Neural cell (in vitro differentiated cells): ENCODE data around the gene NDUFV2. TPM values are rescaled to one million over a fixed set of nuclear protein-coding genes. Genes with fewer than 3 reads are reported as not detected.

Source experiments
- H2AFZ ChIP-seq: fragments of 200-600, 300-800 bp; sonication (generic), shearing (Covaris generic); 2 replicates; pipeline ENCODE4 v1.6.0; 2014; ENCODE audit warnings: low read depth, mild to moderate bottlenecking, antibody characterized with exemption, low read length, moderate library complexity
- H3F3A ChIP-seq: fragments of 200-600 bp; shearing (Covaris generic); 2 replicates; pipeline ENCODE4 v1.6.1; 2016; ENCODE audit warnings: mild to moderate bottlenecking, moderate library complexity, mixed read lengths, antibody characterized with exemption, low read length; ENCODE audit not compliant: insufficient read depth, poor library complexity, severe bottlenecking
- H3K27ac ChIP-seq: fragments of 200-600, 300-800 bp; sonication (generic), shearing (Covaris generic); 2 replicates; pipeline ENCODE4 v1.5.1; 2014; ENCODE audit warnings: mild to moderate bottlenecking, low read length, moderate library complexity
- H3K27me3 ChIP-seq: fragments of 300-800, 200-600 bp; sonication (generic), shearing (Covaris generic); 2 replicates; pipeline ENCODE4 v1.6.0; 2014; ENCODE audit warnings: mild to moderate bottlenecking, low read depth, low read length, moderate library complexity; ENCODE audit not compliant: insufficient read depth
- H3K36me3 ChIP-seq: fragments of 300-800, 200-600 bp; sonication (generic), shearing (Covaris generic); 2 replicates; pipeline ENCODE4 v1.5.1; 2014; ENCODE audit warnings: mild to moderate bottlenecking, antibody characterized with exemption, low read length, moderate library complexity; ENCODE audit not compliant: insufficient read depth
- H3K4me2 ChIP-seq: fragments of 300-800, 200-600 bp; sonication (generic), shearing (Covaris generic); 2 replicates; pipeline ENCODE4 v1.6.0; 2014; ENCODE audit warnings: mild to moderate bottlenecking, low read length
- H3K4me3 ChIP-seq: fragments of 300-800, 200-600 bp; sonication (generic), shearing (Covaris generic); 2 replicates; pipeline ENCODE4 v1.5.1; 2014; ENCODE audit warnings: mild to moderate bottlenecking, low read length, moderate library complexity
- H3K79me2 ChIP-seq: fragments of 200-600 bp; shearing (Covaris generic); replicated peaks from 2 replicates; pipeline ENCODE4 v1.6.0; 2014; ENCODE audit warnings: mild to moderate bottlenecking, low read length, moderate library complexity; ENCODE audit not compliant: insufficient read depth
- H3K9ac ChIP-seq: fragments of 300-800, 200-600 bp; sonication (generic), shearing (Covaris generic); 2 replicates; pipeline ENCODE4 v1.6.1; 2016; ENCODE audit warnings: mild to moderate bottlenecking, low read length, mixed read lengths
- H3K9me2 ChIP-seq: fragments of 200-600 bp; shearing (Covaris generic); 2 replicates; pipeline ENCODE4 v1.6.1; 2016; ENCODE audit warnings: mild to moderate bottlenecking, low read length, mixed read lengths; ENCODE audit not compliant: insufficient read depth
- H3K9me3 ChIP-seq: fragments of 200-600, 300-800 bp; sonication (generic), shearing (Covaris generic); 2 replicates; pipeline ENCODE4 v1.6.1; 2016; ENCODE audit warnings: mild to moderate bottlenecking, mixed run types, low read length, moderate library complexity, mixed read lengths
- H4K20me1 ChIP-seq: fragments of 200-600 bp; shearing (Covaris generic); 2 replicates; pipeline ENCODE4 v1.6.1; 2016; ENCODE audit warnings: mild to moderate bottlenecking, mixed run types; ENCODE audit not compliant: insufficient read depth
- CTCF ChIP-seq: fragments of 450-650 bp; IDR thresholded peaks from 2 replicates; pipeline ENCODE4 v1.5.1; 2014; ENCODE audit warnings: antibody characterized with exemption, mild to moderate bottlenecking, moderate library complexity; ENCODE audit not compliant: poor library complexity, severe bottlenecking
- EP300 ChIP-seq: fragments of 450-650 bp; conservative IDR thresholded peaks from 2 replicates; pipeline ENCODE4 v1.6.1; 2014; ENCODE audit warnings: antibody characterized with exemption, mild to moderate bottlenecking, moderate library complexity; ENCODE audit not compliant: poor library complexity, severe bottlenecking
- EZH2 ChIP-seq: fragments of 200-600, 300-800 bp; shearing (Covaris generic), sonication (generic); IDR thresholded peaks from 2 replicates; pipeline ENCODE4 v1.6.1; 2014; ENCODE audit warnings: antibody characterized with exemption, low read length, borderline replicate concordance, mild to moderate bottlenecking; ENCODE audit not compliant: insufficient read depth, poor library complexity, severe bottlenecking
- MXI1 ChIP-seq: fragments of 450-650 bp; conservative IDR thresholded peaks from 2 replicates; pipeline ENCODE4 v1.6.1; 2014; ENCODE audit warnings: antibody characterized with exemption, mild to moderate bottlenecking; ENCODE audit not compliant: poor library complexity, severe bottlenecking
- POLR2AphosphoS5 ChIP-seq: IDR thresholded peaks from 2 replicates; pipeline ENCODE4 v1.6.1; 2012
- RAD21 ChIP-seq: fragments of 450-650 bp; conservative IDR thresholded peaks from 2 replicates; pipeline ENCODE4 v1.6.1; 2014; ENCODE audit warnings: antibody characterized with exemption, mild to moderate bottlenecking, moderate library complexity
- REST ChIP-seq: IDR thresholded peaks from 2 replicates; pipeline ENCODE4 v1.6.1; 2012; ENCODE audit warnings: borderline replicate concordance
- SMC3 ChIP-seq: fragments of 450-650 bp; conservative IDR thresholded peaks from 2 replicates; pipeline ENCODE4 v1.6.1; 2014; ENCODE audit warnings: antibody characterized with exemption, mild to moderate bottlenecking, moderate library complexity; ENCODE audit not compliant: poor library complexity
- TAF1 ChIP-seq: IDR thresholded peaks from 2 replicates; pipeline ENCODE4 v1.6.1; 2012; ENCODE audit warnings: low read depth
- polyA plus RNA-seq: library from polyadenylated mRNA; depleted of rRNA; stranded (reverse); fragments of >200 nt; gene quantifications from 2 replicates; pipeline ENCODE4 v1.2.3, GENCODE V29; 2014

NDUFV2 gene
- polyA plus RNA-seq, 1 donor from 2014 or later: 285 TPM

GRCh38 chr18:9094307-9095226, 7.9 kb upstream of the NDUFV2 start:
- Histone ChIP-seq H3F3A (no peaks in the 10 kb centered on the region), H3K4me3 (no peak overlapping the region), H3K36me3 (no peaks in the 10 kb centered on the region), H3K9ac (no peak overlapping the region), H3K27ac (no peak overlapping the region), H2AFZ (no peak overlapping the region), H3K4me2 (no peak overlapping the region), H4K20me1 (no peaks in the 10 kb centered on the region), H3K27me3 (no peaks in the 10 kb centered on the region), H3K9me3 (no peaks in the 10 kb centered on the region), H3K79me2 (no peaks in the 10 kb centered on the region), H3K9me2 (no peaks in the 10 kb centered on the region)
- TF ChIP-seq SMC3: no peak

DNA sequence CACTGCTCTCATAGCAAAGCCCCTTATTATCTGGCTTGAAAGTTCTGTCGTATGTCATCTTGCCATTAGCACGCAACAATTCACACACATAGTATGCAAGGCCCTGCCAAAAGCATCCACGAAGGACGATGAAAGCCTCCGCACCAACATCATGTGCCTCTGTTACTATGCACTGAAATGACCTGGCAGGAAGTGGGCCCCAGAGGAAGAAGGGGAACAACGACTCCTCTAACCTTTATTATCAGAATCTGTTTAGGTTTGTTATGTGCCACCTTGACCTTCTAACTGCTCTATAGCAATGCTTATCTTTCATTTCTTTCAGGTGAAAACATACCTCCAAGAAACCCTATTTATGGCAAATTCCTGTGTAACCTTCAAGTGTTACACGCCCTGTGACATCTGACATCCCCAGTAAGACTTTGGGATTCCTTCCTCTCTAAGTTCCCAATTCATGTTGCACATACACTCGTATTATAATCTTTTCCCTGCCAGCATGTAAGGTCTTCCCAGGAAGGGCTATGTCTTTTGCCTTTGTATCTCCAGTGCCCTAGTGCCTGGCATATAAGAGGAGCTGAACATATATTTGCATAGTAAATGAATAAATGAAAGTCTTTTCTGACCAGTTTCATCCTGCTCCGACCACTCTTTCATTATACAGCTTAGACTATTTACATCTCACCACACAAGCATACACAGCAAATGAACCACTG, 7.0 kb upstream of the NDUFV2 start:
- H3K4me2 ChIP-seq: no peak overlapping the region
- H3K27ac ChIP-seq: peak overlapping the region; percentile 14
- H3K9ac ChIP-seq: no peak overlapping the region

More for the DNA sequence above, 7.0 kb upstream of the NDUFV2 start:
- Histone ChIP-seq H3K36me3 (no peaks in the 10 kb centered on the region), H4K20me1 (no peaks in the 10 kb centered on the region), H3K9me3 (no peaks in the 10 kb centered on the region), H3K79me2 (no peaks in the 10 kb centered on the region), H3K9me2 (no peaks in the 10 kb centered on the region), H3F3A (no peaks in the 10 kb centered on the region), H2AFZ (no peak overlapping the region), H3K4me3 (no peak overlapping the region), H3K27me3 (no peaks in the 10 kb centered on the region)
- TF ChIP-seq TAF1: no peak
- TF ChIP-seq MXI1: no peak
- TF ChIP-seq EP300: peak; percentile 31
- no peak for TF ChIP-seq REST
- TF ChIP-seq POLR2AphosphoS5: peak; percentile 24
- TF ChIP-seq CTCF: no peak
- no peak for TF ChIP-seq EZH2
- TF ChIP-seq RAD21: no peak
- no peak for TF ChIP-seq SMC3
